ENCODE measurements around the gene NAALADL1.

NAALADL1 gene, protein sequence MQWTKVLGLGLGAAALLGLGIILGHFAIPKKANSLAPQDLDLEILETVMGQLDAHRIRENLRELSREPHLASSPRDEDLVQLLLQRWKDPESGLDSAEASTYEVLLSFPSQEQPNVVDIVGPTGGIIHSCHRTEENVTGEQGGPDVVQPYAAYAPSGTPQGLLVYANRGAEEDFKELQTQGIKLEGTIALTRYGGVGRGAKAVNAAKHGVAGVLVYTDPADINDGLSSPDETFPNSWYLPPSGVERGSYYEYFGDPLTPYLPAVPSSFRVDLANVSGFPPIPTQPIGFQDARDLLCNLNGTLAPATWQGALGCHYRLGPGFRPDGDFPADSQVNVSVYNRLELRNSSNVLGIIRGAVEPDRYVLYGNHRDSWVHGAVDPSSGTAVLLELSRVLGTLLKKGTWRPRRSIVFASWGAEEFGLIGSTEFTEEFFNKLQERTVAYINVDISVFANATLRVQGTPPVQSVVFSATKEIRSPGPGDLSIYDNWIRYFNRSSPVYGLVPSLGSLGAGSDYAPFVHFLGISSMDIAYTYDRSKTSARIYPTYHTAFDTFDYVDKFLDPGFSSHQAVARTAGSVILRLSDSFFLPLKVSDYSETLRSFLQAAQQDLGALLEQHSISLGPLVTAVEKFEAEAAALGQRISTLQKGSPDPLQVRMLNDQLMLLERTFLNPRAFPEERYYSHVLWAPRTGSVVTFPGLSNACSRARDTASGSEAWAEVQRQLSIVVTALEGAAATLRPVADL

DNA sequence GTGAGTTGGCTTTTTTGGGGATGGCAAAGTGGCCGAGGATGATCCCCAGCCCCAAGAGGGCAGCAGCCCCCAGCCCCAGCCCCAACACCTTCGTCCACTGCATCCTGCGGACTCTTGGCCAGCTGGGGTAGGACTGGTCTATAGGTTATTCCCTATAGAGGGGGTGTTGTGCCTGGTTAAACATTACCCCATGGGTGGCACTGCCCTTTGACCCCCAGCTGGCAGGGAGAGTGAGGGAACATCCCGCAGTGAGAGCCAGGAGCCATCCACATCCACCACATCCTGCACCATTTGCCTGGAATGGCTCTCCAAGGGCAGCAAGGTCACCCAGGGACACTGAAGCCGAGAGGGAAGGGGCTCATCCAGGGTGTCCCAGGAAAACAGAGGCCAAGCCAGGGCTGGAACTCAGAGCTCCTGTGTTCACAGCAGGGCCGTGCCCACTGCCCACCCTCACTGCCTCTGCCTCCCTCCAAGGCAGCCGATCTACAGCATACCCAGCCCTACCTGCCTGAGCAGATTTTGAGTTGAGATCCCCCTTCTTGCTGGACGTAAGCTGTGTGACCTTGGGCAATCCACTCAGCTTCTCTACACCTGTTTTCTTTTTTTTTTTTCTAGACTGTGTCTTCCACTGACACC lies at the start of gene NAALADL1:
TSS of gene NAALADL1 (minus strand) at position 135 of the 636 bp plus-strand sequence. CDS start at position 103, 32 bp downstream.
- DNase-seq, result no peak

DNA sequence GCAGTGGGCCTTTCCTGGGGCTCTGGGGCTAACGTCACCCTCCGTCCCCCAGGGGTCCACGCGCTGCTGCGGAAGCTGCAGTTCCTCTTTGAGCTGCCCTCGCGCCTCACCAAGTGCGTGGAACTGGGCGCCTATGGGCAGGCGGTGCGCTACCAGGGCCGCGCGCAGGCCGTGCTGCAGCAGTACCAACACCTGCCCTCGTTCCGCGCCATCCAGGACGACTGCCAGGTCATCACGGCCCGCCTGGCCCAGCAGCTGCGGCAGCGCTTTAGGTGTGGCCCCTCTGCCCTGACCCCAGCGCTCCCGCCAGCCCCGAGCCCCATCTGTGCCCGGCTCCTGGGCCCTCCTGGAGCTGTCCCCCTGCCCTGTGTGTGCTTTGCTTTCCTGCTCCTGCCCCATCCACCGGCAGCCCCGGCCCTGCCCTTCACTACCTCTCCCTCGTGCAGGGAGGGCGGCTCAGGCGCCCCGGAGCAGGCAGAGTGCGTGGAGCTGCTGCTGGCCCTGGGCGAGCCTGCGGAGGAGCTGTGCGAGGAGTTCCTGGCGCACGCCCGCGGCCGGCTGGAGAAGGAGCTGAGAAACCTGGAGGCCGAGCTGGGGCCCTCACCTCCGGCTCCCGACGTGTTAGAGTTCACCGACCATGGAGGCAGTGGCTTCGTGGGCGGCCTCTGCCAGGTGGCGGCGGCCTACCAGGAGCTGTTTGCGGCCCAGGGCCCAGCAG lies 49.6 kb upstream of the NAALADL1 start:
- no peak for DNase-seq

DNA sequence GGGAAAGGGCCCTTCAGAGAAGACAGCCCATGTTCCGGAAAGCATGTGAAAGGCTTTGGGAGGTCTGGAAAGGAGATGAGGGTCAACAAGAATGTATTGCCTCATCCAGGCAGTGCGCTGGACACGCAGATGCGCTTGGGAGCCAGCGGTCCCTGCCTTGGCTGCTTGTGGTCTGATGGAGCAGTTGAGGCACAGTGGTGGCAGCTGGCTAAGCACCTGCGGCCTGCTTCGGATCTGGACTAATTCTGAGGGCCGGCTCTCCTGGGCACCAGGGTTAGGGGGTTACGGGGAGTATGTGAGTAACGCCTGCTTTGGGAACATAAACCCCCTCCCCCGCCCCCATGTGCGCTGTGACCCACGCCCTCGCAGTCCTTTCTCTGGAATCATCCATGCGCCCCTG lies 48.7 kb upstream of the NAALADL1 start:
- DNase-seq, result no peak

DNA sequence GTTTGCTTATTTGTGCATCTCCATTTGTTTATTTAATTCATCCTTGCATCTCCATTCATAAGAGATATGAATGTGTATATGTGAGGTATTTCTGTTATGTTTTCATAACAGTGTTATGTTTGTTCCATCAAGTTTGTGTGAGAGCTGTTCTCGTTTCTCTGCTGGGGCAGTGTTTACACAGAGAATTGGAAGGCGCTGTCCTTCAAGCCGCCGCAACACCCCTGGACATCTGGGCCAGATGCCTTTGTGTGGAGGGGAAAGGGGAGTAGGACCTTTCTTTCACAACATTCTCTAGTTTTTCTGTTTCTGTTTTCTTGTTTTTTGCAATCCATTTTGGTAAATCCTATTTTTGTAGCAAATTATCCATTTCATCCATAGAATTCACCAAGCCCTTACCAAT lies 46.3 kb upstream of the NAALADL1 start:
- DNase-seq, result no peak

DNA sequence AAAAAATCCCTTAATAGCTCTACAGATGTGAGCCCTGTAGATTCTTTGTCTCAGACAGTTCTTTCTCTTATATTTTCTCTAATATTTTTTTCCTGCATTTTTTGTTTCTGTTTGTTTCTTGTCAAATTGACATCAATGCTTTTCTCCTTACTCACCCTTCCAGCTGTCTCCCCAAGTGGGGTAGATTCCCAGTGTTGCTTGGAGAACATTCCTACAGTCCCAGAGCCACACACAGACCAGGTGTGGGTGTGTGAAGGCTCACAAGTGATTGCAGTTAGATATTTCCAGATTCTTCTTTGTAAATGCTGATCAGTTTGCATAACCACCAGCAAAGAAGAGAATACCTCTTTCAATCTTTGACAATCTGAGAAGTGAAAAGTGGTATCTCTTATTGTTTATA lies 45.1 kb upstream of the NAALADL1 start:
- DNase-seq, result no peak

DNA sequence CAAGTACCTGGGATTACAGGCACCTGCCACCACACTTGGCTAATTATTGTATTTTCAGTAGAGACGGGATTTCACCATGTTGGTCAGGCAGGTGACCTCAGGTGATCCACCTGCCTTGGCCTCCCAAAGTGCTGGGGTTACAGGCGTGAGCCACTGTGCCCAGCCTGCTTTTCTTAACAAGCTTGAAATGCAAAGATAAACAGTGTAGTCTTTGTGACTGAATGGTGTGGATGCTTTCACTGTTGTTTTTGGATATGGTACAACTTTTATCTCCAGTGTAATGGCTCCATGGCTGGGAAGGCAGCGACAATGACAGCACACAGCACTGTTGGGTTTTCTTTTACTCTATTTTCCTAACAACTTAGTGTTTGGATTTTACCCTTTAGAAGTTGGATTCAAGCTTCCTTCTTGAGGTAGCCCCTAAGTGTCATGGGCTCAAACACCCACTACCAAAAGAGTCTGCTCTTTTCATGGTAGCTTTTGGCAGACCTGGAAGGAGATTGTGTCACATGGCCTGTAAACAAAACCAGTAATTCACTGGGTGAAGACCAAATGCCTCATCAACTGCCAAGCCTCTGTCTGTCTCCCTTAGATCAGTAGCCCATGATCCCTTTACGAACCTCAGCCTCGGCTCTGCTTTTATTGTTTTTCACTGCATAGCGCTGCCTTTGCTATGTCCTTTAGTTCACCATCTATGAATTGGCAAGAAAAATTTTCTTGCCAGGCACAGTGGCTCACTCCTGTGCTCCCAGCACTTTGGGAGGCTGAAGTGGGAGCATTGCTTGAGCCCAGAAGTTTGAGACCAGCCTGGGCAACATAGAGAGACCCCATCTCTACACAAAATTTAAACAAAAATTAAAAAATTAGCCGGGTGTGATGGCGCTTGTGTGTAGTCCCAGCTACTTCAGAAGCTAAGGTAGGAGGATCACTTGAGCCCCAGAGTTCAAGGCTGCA lies 44.1 kb upstream of the NAALADL1 start:
- DNase-seq, result no peak

DNA sequence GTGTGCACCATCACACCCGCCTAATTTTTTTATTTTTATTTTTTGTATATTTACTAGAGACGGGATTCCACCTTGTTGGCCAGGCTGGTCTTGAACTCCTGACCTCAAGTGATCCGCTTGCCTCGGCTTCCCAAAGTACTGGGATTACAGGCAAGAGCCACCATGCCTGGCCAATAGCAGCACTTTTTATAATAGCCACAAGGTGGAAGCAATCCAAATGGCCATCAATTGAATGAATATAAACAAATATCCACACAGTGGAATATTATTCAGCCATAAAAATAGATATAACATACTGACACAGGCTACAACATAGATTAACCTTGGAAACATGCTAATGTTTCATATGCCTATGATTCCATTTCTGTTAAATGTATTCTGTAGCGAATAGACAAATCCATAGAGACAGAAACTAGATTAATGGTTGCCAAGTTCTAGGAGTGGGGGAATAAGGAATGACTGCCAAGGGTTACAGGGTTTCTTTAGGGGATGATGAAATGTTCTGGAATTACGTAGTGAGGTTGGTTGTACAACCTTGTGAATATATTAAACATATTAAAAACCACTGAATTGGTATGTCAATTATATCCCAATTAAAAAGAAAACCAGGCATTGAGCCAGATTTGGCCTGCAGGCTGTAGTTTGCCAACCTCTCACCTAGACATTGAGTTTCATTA lies 42.5 kb upstream of the NAALADL1 start:
- no peak for DNase-seq

DNA sequence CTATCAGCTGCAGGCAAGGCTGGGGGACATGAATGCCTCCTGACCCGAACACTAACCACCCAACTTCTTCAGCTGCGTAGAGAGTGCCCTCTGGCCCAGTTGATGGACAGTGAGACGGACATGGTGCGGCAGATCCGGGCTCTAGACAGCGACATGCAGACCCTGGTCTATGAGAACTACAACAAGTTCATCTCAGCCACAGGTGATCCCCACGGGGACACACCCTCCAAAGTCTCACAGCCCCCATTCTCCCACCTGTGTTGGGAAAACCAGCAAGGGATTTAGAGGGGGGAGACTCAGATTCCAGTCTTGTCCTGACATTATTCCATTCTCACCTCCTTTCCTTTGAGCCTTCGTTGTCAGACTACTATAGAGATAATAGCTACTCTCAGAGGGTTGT lies 38.6 kb upstream of the NAALADL1 start:
- DNase-seq, result no peak

DNA sequence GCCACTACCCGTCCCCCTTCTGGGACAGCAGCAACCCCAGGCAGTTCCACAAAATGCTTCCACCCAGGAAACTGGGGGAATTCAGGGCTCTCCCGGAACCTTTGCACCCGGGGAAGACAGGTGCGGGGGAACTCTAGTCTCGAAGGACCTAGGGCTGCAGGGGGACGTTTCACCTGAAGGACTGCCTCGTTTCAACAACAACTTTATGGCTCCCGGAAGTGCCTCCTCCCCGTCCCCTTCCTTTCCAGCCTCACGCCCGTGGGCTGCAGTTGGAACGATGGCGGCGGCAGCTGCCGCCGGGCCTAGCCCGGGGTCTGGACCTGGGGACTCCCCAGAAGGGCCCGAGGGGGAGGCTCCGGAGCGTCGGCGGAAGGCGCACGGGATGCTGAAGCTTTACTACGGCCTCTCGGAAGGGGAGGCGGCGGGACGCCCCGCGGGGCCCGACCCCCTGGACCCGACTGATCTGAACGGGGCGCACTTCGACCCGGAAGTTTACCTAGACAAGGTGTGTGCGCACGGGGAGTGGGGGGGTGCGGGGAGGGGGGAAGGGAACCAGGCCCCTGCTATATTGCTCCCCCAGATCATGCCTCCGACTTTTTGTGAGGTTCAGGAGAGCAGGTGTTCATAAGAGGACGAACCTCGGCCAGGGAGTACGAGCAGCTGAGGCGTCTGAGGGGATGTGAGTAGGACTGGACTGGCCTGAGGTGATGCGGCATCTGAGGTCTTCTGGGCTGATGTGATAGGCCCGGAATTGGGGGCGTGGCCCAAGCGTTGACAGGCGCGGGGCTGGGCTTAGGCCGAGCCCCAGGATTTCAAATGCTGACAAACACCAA lies 37.8 kb upstream of the NAALADL1 start, which contains the start of gene VPS51:
TSS of gene VPS51 (plus strand) at position 241 of the 833 bp plus-strand sequence. CDS start at position 278, 37 bp downstream.
- DNase-seq, result peak; percentile 69 to 88

DNA sequence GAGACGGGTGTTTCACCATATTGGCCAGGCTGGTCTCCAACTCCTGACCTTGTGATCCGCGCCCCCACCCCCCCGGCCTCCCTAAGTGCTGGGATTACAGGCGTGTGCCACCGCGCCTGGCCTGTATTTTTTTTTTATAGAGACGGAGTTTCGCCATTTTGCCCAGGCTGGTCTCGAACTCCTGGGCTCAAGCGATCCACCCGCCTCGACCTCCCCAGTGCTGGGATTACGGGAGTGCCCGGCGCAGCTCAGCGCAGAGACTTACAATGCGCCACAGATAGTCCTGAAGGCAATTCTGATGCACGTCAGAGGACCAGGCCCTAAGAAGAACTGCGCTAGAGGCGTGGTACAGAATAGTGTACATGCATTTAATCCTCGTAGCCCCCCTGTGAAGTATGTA lies 37.1 kb upstream of the NAALADL1 start:
- DNase-seq, result no peak

DNA sequence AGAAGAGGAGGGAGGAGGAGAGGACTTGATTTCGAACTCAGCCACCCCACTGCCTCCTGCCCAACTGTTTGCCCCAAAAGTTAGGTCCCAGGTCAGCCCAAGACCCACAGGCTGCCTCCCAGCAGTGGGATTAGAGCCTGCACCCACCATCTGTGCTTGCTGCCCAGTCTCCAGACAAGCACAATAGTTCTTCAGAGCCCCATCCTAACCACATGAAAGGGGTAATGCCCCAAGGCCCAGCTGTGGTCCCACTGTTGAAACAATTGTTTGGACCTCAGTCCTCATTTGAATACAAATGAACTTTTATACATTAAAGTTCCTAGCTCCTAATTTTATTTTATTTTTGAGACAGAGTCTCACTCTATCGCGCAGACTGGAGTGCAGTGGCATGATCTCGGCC lies 32.3 kb upstream of the NAALADL1 start:
- no peak for DNase-seq

DNA sequence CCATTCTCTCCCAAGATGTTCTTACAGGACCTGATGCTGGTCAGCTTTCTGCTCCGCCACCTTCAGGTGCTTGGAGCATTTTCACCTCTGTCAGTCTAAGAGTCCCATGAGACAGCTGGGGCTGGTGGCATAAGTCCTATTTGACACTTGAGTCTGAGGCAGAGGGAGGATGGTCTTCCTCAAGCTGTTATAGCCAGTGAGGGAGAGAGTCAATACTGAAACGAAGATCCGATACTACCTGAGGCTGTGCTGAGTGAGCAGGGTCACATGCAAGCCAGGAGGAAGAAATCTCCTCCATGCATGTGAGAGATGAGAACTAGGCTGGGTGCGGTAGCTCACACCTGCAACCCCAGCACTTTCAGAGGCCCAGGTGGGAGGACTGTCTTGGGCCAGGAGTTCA lies 31.3 kb upstream of the NAALADL1 start:
- no peak for DNase-seq

DNA sequence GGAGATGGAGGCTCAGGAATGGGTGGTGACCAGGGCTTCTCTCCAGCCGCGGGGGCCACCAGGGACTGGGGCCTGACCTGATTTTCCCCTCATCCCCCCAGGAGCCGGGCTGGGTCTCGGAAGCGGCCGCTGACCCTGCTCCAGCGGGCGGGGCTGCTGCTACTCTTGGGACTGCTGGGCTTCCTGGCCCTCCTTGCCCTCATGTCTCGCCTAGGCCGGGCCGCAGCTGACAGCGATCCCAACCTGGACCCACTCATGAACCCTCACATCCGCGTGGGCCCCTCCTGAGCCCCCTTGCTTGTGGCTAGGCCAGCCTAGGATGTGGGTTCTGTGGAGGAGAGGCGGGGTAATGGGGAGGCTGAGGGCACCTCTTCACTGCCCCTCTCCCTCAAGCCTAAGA lies 29.5 kb upstream of the NAALADL1 start:
- no peak for DNase-seq

DNA sequence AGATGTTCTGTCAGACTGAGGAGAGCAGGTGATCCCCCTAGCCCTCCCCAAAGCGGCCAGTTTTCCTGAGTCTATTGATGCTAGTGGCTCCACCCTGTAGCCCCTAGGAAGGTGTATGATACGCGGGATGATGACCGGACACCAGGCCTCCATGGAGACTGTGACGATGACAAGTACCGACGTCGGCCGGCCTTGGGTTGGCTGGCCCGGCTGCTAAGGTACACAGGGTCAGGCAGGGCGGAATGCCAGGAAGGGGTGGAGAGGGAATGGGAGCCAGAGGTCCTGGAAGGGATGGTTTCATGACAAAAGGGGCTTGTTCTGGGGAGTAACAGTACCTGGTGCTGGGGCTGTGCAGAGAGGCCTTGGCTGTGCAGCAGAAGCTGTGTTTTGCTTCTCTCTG lies 28.9 kb upstream of the NAALADL1 start:
- no peak for DNase-seq

DNA sequence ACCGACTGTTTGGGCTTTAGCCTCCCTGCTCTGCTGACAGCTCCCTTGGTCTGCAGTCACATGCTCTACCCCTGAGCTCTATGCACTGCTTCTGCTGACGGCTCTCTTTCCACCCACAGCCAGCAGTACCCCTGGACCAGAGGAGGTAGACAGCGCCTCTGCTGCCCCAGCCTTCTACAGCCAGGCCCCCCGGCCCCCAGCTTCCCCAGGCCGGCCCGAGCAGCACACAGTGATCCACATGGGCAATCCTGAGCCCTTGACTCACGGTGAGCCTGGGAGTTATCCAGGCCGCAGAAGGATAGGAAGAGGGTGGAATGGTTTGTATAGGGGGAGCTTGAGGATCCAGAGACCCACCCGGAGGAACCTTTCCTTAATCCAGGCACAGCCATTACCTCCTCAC lies 28.5 kb upstream of the NAALADL1 start:
- no peak for DNase-seq

DNA sequence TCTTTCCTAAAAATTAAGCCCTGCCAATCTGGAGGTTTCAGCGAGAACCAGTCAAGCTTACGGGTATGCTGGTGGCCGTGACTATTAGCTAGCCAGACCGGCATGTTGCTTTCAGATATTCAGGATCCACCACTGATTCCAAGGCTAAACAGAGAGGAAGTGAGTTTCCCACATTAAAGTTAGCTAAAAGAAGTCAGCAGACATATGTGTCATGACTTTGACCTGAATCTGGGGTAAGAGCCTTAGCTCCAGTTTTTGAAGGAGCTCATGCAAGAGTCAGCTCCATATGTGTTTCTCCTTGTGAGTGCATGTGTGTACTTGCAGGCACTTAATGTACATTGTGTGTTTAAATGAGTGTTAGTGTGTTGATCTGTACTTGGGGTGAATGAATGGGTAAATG lies 27.1 kb upstream of the NAALADL1 start:
- DNase-seq, result no peak

DNA sequence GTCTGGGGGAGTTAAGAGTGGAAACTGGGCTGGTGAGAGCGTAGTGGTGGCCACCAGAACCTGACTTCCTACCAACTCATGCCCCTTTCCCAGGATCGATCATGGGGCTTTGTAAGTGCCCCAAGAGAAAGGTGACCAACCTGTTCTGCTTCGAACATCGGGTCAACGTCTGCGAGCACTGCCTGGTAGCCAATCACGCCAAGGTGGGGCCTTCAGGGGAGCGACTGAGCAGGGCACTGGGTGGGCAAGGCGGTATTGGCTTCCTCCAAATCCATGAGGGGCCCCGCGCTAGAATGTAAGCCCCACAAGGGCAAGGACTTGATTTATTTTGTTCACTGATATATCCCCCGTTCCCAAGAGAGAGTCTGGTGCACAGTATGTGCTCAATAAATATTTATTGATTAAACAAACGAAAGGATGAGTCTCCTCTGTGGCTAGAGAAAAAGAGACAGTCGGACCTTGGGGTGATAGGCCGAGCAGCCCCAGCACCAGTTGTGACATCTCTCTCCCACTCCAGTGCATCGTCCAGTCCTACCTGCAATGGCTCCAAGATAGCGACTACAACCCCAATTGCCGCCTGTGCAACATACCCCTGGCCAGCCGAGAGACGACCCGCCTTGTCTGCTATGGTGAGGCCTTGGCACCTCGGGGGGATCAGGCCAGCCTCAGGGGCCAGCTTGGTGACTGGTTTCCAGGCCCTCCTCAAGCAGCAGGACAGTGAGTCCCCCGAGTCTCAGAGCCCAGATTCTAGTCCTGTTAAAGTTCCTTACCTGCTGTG lies 26.4 kb upstream of the NAALADL1 start:
- DNase-seq, result no peak

DNA sequence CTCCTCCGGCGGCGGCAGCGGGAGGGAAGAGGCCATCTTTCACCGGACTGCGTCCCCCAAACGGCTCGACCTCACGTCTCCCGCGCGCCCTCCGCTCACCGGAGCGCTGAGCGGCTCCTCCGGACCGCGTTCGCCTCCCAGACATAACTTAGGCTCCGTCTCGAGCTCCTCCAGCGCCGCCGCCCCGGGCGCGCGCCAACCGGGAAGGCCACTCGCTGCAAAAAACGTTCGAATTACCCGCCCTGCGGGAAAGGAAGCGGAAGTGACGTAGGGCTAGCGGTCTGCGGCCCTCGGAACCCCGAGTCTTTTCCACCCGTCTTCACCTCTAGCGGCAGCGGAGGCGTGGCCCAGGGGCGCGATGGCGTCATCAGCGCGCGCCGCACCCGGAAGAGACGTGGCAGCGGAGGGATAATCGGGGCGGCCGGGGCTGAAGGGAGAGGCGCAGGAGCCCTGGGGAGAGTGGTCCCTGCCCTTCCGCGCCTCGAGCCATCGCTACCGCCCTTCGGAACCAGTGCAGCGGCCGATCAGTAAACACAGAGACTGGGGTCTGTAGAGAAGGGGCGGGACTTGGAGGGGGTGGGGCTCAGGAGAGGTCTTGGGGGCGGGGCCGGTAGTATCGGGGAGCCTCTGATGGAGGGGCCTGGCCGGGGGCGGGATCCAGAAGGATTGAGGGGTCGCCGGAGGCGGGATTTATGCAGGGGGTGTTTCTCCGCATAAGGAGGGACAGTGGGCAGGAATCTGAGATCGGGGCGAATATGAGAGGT lies 25.7 kb upstream of the NAALADL1 start, which contains the start of the genes CDCA5 and ZFPL1:
TSS of gene CDCA5 (minus strand) at position 207 of the 764 bp plus-strand sequence. CDS start at position 145, 62 bp downstream.
TSS of gene ZFPL1 (plus strand) at position 389 of the 764 bp plus-strand sequence. CDS start 477 bp downstream, outside the sequence.
- DNase-seq, result peak; percentile 92 to 95

Data from NCI-H1930 (cell line).